HCT116 (cell line): ENCODE measurements around the gene NEK1. TPM values are rescaled to one million over a fixed set of nuclear protein-coding genes. Genes with fewer than 3 reads are reported as not detected.

ENCODE experiments used
- ATAC-seq: fragments of 200-7000 bp; cut with Tn5 transposase; 2 replicates; pipeline ENCODE4 v1.9.1; 2020; ENCODE audit warnings: mild to moderate bottlenecking, moderate library complexity
- BruUV-seq: library from RNA; stranded (reverse); fragments of 400-500 nt; replicated peaks from 2 replicates; lab custom pipeline; 2021; lab: Mats Ljungman, UMichigan
- CTCF ChIA-PET: fragments of 300-600 bp; sonication (Branson Sonifier 250); formaldehyde crosslinking; loops from one replicate; lab custom pipeline; 2021; ENCODE audit warnings: antibody characterized with exemption; lab: Charles Lee
- POLR2A ChIA-PET: fragments of 300-600, 350-600 bp; sonication (Branson Sonifier 250); formaldehyde crosslinking; loops from one replicate; lab custom pipeline; 2021; ENCODE audit warnings: antibody characterized with exemption; lab: Charles Lee
- RAD21 ChIA-PET, 2 experiments: fragments of 300-600 bp; sonication (Branson Sonifier 250); formaldehyde crosslinking; loops; one replicate each; lab custom pipeline; 2023; ENCODE audit warnings: low total read pairs in 2 of 2; ENCODE audit not compliant: uncharacterized antibody in 2 of 2, unreplicated experiment in 2 of 2, low non-redundant PET in 1 of 2; lab: Charles Lee
- DNase-seq: peaks from one replicate; pipeline ENCODE4 v3.0.0-alpha.2; 2010; ENCODE audit warnings: low read depth, low spot score
- H2AFZ ChIP-seq: fragments of 200-600 bp; shearing (Covaris generic), sonication (generic); 2 replicates; pipeline ENCODE4 v1.6.1; 2017; ENCODE audit warnings: low read depth, mixed run types, mixed read lengths, antibody characterized with exemption, low read length; ENCODE audit not compliant: poor library complexity, severe bottlenecking
- H3K27ac ChIP-seq: 2 replicates; pipeline ENCODE4 v1.5.1; 2012; ENCODE audit warnings: low read depth, low read length
- H3K27me3 ChIP-seq: fragments of 200-600 bp; sonication (generic); 2 replicates; pipeline ENCODE4 v1.6.1; 2016; ENCODE audit warnings: mixed run types, low read length, mixed read lengths; ENCODE audit not compliant: insufficient read depth
- H3K36me3 ChIP-seq, 2 experiments: fragments of 200-500 bp in 1 of 2; fragments of 200-600 bp in 1 of 2; sonication (Bioruptor generic) in 1 of 2; sonication (generic) in 1 of 2; 2 replicates each; pipeline versions ENCODE4 v1.5.1 to v1.6.1; 2014 to 2016; ENCODE audit warnings: low read length in 2 of 2, inconsistent platforms in 1 of 2, mixed read lengths in 1 of 2, mixed run types in 1 of 2; ENCODE audit not compliant: insufficient read depth in 2 of 2, control insufficient read depth in 1 of 2
- H3K4me1 ChIP-seq, 2 experiments: fragments of 200-600 bp in 1 of 2; sonication (generic) in 1 of 2; 2 replicates each; pipeline versions ENCODE4 v1.5.1 to v1.6.1; 2012 to 2017; ENCODE audit warnings: low read length in 2 of 2, inconsistent platforms in 1 of 2, mild to moderate bottlenecking in 1 of 2, mixed read lengths in 1 of 2, mixed run types in 1 of 2, moderate library complexity in 1 of 2; ENCODE audit not compliant: insufficient read depth in 2 of 2, control insufficient read depth in 1 of 2
- H3K4me2 ChIP-seq: fragments of 200-600 bp; sonication (generic); 2 replicates; pipeline ENCODE4 v1.6.1; 2017; ENCODE audit warnings: mixed run types, low read length, mixed read lengths
- H3K4me3 ChIP-seq, 2 experiments: fragments of 200-600 bp in 1 of 2; sonication (generic) in 1 of 2; replicated peaks in 1 of 2; 2 replicates each; pipeline ENCODE4 v1.5.1; 2011 to 2016; ENCODE audit warnings: low read length in 2 of 2, control low read depth in 1 of 2, low read depth in 1 of 2, mild to moderate bottlenecking in 1 of 2, mixed read lengths in 1 of 2, mixed run types in 1 of 2
- H3K79me2 ChIP-seq: fragments of 200-600 bp; sonication (generic); 2 replicates; pipeline ENCODE4 v1.6.1; 2017; ENCODE audit warnings: mild to moderate bottlenecking, mixed run types, low read length, moderate library complexity, mixed read lengths; ENCODE audit not compliant: insufficient read depth
- H3K9ac ChIP-seq: fragments of 200-600 bp; sonication (generic); 2 replicates; pipeline ENCODE4 v1.6.1; 2016; ENCODE audit warnings: low read length, mixed read lengths
- H3K9me2 ChIP-seq: fragments of 200-600 bp; sonication (generic), shearing (Covaris generic); 2 replicates; pipeline ENCODE4 v1.6.1; 2017; ENCODE audit warnings: mixed run types, mild to moderate bottlenecking, moderate library complexity; ENCODE audit not compliant: insufficient read depth
- H3K9me3 ChIP-seq, 2 experiments: fragments of 200-500 bp in 1 of 2; fragments of 200-600 bp in 1 of 2; sonication (Bioruptor generic) in 1 of 2; sonication (generic) in 1 of 2; 2 replicates each; pipeline ENCODE4 v1.6.1; 2014 to 2017; ENCODE audit warnings: low read length in 2 of 2, mixed read lengths in 2 of 2, inconsistent platforms in 1 of 2, low read depth in 1 of 2, mild to moderate bottlenecking in 1 of 2, mixed run types in 1 of 2, moderate library complexity in 1 of 2; ENCODE audit not compliant: control insufficient read depth in 1 of 2, insufficient read depth in 1 of 2
- H4K20me1 ChIP-seq: fragments of 200-600 bp; sonication (generic), shearing (Covaris generic); 2 replicates; pipeline ENCODE4 v1.6.1; 2017; ENCODE audit warnings: mixed run types, mild to moderate bottlenecking, moderate library complexity; ENCODE audit not compliant: insufficient read depth
- CBX3 ChIP-seq: IDR thresholded peaks from 2 replicates; pipeline ENCODE4 v1.6.1; 2012; ENCODE audit warnings: low read depth
- CEBPB ChIP-seq: IDR thresholded peaks from 2 replicates; pipeline ENCODE4 v1.6.1; 2012; ENCODE audit warnings: low read depth
- EGR1 ChIP-seq: IDR thresholded peaks from 2 replicates; pipeline ENCODE4 v1.6.1; 2012; ENCODE audit warnings: low read depth
- EZH2phosphoT487 ChIP-seq: fragments of 200-600 bp; IDR thresholded peaks from 2 replicates; pipeline ENCODE4 v1.6.1; 2018; ENCODE audit warnings: antibody characterized with exemption, borderline replicate concordance
- FOSL1 ChIP-seq: IDR thresholded peaks from 2 replicates; pipeline ENCODE4 v1.6.1; 2012; ENCODE audit warnings: low read depth
- JUND ChIP-seq: IDR thresholded peaks from 2 replicates; pipeline ENCODE4 v1.6.1; 2012
- POLR2A ChIP-seq: IDR thresholded peaks from 2 replicates; pipeline ENCODE4 v1.7.0; 2011; ENCODE audit warnings: borderline replicate concordance; ENCODE audit not compliant: insufficient read depth, insufficient read length; ENCODE audit errors: extremely low read depth
- POLR2AphosphoS5 ChIP-seq: IDR thresholded peaks from 2 replicates; pipeline ENCODE4 v1.6.1; 2011; ENCODE audit warnings: mild to moderate bottlenecking, low read depth, low read length, moderate library complexity
- SP1 ChIP-seq: IDR thresholded peaks from 2 replicates; pipeline ENCODE4 v1.6.1; 2012; ENCODE audit warnings: low read depth
- SRF ChIP-seq: IDR thresholded peaks from 2 replicates; pipeline ENCODE4 v1.6.1; 2012; ENCODE audit warnings: low read depth
- TCF7L2 ChIP-seq: IDR thresholded peaks from 2 replicates; pipeline ENCODE4 v1.7.0; 2011; ENCODE audit warnings: borderline replicate concordance, inconsistent platforms; ENCODE audit not compliant: insufficient read depth, insufficient read length; ENCODE audit errors: extremely low read depth
- YY1 ChIP-seq: IDR thresholded peaks from 2 replicates; pipeline ENCODE4 v1.6.1; 2011; ENCODE audit warnings: low read length, low read depth, moderate library complexity, mild to moderate bottlenecking; ENCODE audit not compliant: insufficient replicate concordance; ENCODE audit errors: extremely low read depth
- ZFX ChIP-seq: fragments of 450-650 bp; IDR thresholded peaks from 2 replicates; pipeline ENCODE4 v1.6.1; 2017
- ZNF274 ChIP-seq: fragments of 200-500 bp; sonication (Bioruptor generic); IDR thresholded peaks from 2 replicates; pipeline ENCODE4 v1.6.1; 2014; ENCODE audit warnings: mild to moderate bottlenecking, low read depth, low read length, inconsistent platforms
- intact Hi-C: fragments of 100-400 bp; cut with micrococcal nuclease; formaldehyde crosslinking; loops from 2 replicates; pipeline ENCODE4 v1.10.0; 2022
- total RNA-seq: library from RNA; stranded (reverse); gene quantifications from one replicate; pipeline ENCODE4 v1.2.1, GENCODE V29; 2021; ENCODE audit not compliant: unreplicated experiment
- TF ChIP-seq, protein P1 (sequence below): IDR thresholded peaks from 2 replicates; pipeline ENCODE4 v1.6.1; 2012
- TF ChIP-seq, protein P2 (sequence below): IDR thresholded peaks from 2 replicates; pipeline ENCODE4 v1.6.1; 2012

The NEK1 gene
- total RNA-seq, 1 experiment from 2014 or later: 13.3 TPM

DNA sequence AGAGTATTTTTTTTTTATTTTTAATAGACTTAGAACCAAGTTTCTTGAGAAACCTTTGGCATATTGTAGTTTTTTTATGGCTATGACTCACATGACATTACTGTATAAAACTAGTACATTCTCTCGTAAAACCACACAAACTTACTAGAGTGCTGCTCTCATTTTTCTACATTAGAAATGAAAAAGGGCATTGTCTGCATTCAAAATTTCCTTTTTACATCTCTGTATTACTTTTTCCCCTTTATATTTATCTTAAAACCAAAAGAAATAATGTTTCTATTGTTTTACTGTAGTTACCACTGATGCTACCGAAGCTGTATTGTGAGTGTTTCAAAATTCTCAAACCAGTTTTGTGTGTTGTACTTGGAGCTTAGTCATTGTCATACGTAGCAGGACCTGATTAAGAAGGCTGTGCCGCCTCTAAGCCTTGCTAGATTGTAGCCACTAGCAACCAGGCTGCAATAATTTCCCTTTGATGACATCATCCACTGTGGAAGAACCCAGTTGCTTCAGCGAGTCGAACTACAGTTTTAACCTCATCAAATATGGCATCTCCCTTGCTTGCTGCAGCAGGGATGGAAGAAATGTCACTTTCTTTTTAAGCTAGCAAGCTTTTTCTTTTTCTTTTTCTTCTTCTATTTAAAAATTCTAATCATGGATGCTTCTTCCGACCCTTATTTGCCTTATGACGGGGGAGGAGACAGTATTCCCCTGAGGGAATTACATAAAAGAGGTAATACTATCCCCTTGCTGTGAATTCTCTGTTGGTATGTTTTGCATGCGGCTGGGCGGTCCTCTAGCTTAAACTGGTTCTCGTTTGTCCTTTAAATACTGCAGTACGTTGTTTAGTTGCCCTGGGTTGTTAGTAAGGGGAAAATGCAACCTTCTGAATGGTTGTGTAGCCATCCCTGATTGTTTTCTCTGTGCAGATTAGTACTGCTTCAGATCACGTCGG lies 47.6 kb upstream of the NEK1 start:
- ChIA-PET POLR2A (interaction anchor here (1.0 to 3.6 kb wide), 5 partner anchors 10 to 117 kb away, joined by 3 to 17 read pairs (median 3); partner anchors contain the start of genes CLCN3 and NEK1), CTCF (interaction anchor here (0.6 to 1.5 kb wide), 3 partner anchors 40 to 94 kb away, joined by 3 to 7 read pairs (median 4); partner anchors contain the start of gene CLCN3), RAD21 (no interaction called here)
- peak overlapping the region; percentile 79 for H3K27ac ChIP-seq
- peak overlapping the region; percentile 24 for H2AFZ ChIP-seq
- TF ChIP-seq SP1 (peak; percentile 81), EGR1 (0 out of 2 replicates have a peak, but pooled peaks have one; percentile 29), FOSL1 (peak; percentile 81), CBX3 (peak; percentile 59; the same call in 1 of the 2 replicates), CEBPB (peak; percentile 96), SRF (peak; percentile 62), ZNF274 (no peak), POLR2AphosphoS5 (peak; percentile 83; the same call in 1 of the 2 replicates), YY1 (peak; percentile 86), EZH2phosphoT487 (no peak), ZFX (no peak), JUND (peak; percentile 85), POLR2A (no peak), TCF7L2 (peak; percentile 81)
- TF ChIP-seq, protein P1, sequence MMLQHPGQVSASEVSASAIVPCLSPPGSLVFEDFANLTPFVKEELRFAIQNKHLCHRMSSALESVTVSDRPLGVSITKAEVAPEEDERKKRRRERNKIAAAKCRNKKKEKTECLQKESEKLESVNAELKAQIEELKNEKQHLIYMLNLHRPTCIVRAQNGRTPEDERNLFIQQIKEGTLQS: peak; percentile 88
- TF ChIP-seq, protein P2, sequence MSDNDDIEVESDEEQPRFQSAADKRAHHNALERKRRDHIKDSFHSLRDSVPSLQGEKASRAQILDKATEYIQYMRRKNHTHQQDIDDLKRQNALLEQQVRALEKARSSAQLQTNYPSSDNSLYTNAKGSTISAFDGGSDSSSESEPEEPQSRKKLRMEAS: peak; percentile 23; the same call in 1 of the 2 replicates
- ATAC-seq (peak; percentile 94), DNase-seq (peak; percentile 99)
- no peaks in the 10 kb centered on the region for H3K9me3 ChIP-seq
- peaks cover 86% of the 10 kb centered on the region for H3K79me2 ChIP-seq
- intact Hi-C loops: loop anchor here (1.0 to 2.0 kb wide), 2 partner anchors 40 to 47 kb away; partner anchors contain the start of genes CLCN3 and NEK1
- peak overlapping the region; percentile 60 to 63 for H3K4me3 ChIP-seq
- H3K9ac ChIP-seq: peak overlapping the region; percentile 71
- H3K4me1 ChIP-seq: peaks cover 32 to 44% of the 10 kb centered on the region in 2 experiments
- peak overlapping the region; percentile 86 for H3K4me2 ChIP-seq
- H4K20me1 ChIP-seq: no peaks in the 10 kb centered on the region
- no peaks in the 10 kb centered on the region for H3K27me3 ChIP-seq
- no peaks in the 10 kb centered on the region for H3K36me3 ChIP-seq
- H3K9me2 ChIP-seq: no peaks in the 10 kb centered on the region
- TSS peak; percentile 69 for BruUV-seq
